ENCODE data around the gene ABTB1.

Gene ABTB1

DNA sequence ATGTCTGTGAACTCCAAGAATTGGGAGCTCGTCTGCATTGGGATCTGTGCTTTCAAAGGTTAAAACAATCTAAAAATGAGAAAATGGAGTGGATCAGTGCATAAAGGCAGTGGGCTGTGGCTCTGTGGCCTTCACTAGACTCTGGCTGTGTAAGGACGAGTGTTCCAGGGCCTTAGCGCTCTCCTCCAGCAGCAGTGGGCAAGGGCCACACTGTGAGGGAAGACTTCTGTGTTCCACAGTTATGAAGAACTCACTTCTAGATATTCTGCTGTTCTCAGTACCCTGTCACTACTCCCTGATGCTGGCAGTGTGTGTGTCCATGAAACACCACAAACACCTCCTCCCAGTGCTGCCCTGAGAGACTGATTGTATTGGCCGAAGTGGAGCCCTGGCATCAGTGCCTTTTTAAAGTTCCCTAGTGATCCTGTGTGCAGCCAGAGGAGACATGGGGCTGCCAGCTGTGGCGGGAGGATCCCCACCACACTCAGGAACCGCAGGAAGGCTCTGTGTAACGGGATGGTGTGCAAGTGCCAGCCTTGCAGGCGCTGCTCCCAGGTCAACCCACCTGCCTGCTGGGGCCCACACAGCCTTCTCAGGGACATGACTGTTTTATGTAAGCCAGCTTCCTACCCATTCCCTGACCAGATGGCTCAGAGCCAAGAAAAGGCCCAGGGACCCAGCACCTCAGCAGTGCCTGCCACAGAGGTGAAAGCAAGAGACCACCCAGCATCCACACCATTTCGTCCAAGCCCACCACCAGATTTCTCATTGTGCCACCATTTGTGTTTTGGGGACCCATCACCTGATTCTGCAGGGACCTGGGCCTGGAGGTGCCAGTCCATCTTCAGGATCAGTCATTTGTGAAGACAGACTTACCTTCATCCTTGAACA, 40.4 kb downstream of the ABTB1 start:
- H3K4me3 ChIP-seq = no peak overlapping the region
- no peaks in the 10 kb centered on the region for H3K36me3 ChIP-seq
- H3K4me1 ChIP-seq = peaks cover 8 to 44% (median 19%) of the 10 kb centered on the region in 10 experiments; a peak in 19 of 20 replicates
- no peak overlapping the region for H3K9ac ChIP-seq
- no peaks in the 10 kb centered on the region for H3K9me3 ChIP-seq (replicated peaks in 1 of 11)
- peak overlapping the region in 4 of 11 experiments; percentile 2 to 83 (median 50); a peak in 4 of 22 replicates for H3K4me2 ChIP-seq
- TF ChIP-seq Cebpa-rat (IDR thresholded peaks at IDR 0.05) = no peak
- H3K27ac ChIP-seq = no peak overlapping the region
- peaks cover 0 to 8% (median 0%) of the 10 kb centered on the region in 11 experiments; a peak in 1 of 22 replicates for H3K27me3 ChIP-seq
- no peaks in the 10 kb centered on the region for H4K20me1 ChIP-seq

DNA sequence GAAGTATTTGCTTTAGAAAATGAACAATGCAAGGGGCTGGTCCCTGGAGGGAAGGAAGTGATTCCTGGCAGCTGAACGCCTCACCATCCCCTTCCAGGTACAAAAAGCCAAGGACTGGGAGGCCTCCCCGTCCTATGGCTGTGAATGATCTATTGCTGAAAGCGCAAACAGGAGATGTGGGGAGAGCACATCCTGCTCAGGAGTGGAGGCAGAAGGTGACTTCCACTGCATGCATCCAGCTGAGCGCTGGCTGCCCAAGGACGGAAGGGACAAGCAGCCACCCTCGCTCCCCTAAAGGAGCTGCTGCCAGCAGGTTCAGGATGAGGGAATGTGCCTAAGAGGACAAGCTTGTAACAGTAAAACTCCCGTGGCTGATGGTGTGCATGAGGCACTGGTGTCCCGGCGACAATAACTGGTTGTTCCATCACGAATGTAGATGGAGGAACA, 41.4 kb downstream of the ABTB1 start:
- Histone ChIP-seq H3K4me1 (peaks cover 8 to 44% (median 19%) of the 10 kb centered on the region in 10 experiments; a peak in 19 of 20 replicates), H3K4me2 (peak overlapping the region in 5 of 11 experiments; percentile 2 to 83 (median 36); a peak in 7 of 22 replicates), H3K27me3 (peaks cover 0 to 8% (median 0%) of the 10 kb centered on the region in 11 experiments; a peak in 1 of 22 replicates), H3K9me3 (replicated peaks in 1 of 11) (no peaks in the 10 kb centered on the region), H3K36me3 (no peaks in the 10 kb centered on the region), H3K9ac (no peak overlapping the region), H3K27ac (no peak overlapping the region), H3K4me3 (no peak overlapping the region), H4K20me1 (no peaks in the 10 kb centered on the region)
- TF ChIP-seq Cebpa-rat (IDR thresholded peaks at IDR 0.05) = no peak

DNA sequence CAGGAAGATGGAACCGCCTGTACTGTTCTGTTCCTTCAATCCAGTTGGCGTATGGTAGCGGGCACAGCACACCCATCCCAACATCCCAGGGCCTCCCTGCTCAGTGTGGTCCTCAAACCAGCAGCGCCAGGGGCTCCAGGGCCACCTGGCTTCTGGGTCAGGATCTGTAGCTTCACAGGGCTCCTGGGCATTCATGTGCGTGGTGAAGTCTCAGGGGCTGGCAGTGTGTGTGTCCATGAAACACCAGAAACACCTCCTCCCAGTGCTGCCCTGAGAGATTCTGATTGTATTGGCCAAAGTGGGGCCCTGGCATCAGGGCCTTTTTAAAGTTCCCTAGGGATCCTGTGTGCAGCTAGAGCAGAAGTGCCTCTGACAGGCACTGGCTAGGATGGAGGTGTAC, 42.1 kb downstream of the ABTB1 start:
- Histone ChIP-seq H3K9me3 (replicated peaks in 1 of 11) (no peaks in the 10 kb centered on the region), H3K4me3 (no peak overlapping the region), H3K4me2 (peak overlapping the region in 6 of 11 experiments; percentile 14 to 83 (median 46); a peak in 5 of 22 replicates), H3K9ac (no peak overlapping the region), H3K36me3 (peaks cover 0 to 1% (median 0%) of the 10 kb centered on the region in 11 experiments; a peak in 2 of 22 replicates), H4K20me1 (no peaks in the 10 kb centered on the region), H3K27ac (no peak overlapping the region), H3K4me1 (peaks cover 8 to 44% (median 19%) of the 10 kb centered on the region in 10 experiments; a peak in 19 of 20 replicates), H3K27me3 (peaks cover 0 to 8% (median 0%) of the 10 kb centered on the region in 11 experiments; a peak in 1 of 22 replicates)
- no peak for TF ChIP-seq Cebpa-rat (IDR thresholded peaks at IDR 0.05)

DNA sequence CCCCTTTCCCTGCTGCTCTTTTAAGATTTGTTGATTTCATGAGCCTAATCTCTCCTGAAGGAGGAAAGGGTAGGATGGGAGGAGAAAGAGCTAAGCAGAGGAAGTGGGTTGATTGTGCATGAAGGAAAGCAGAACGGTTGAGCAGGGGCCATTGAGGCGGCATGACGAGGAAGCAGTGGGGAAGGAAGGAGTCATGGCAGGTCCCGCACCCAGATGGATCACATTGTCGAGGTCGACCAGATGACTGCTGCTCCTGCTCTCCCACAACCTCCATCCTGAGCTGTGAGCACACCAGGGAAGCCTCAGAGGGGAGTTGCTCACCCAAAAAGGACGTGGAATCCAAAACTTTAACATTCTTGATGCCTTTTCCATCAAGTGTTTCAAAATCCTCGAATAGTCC, 42.8 kb downstream of the ABTB1 start:
- no peak for TF ChIP-seq Cebpa-rat (IDR thresholded peaks at IDR 0.05)
- peaks cover 0 to 8% (median 0%) of the 10 kb centered on the region in 11 experiments; a peak in 1 of 22 replicates for H3K27me3 ChIP-seq
- peak overlapping the region in 10 of 11 experiments; percentile 4 to 83 (median 39); a peak in 15 of 22 replicates for H3K4me2 ChIP-seq
- H3K9me3 ChIP-seq (replicated peaks in 1 of 11) = no peaks in the 10 kb centered on the region
- no peak overlapping the region for H3K9ac ChIP-seq
- H3K4me1 ChIP-seq = peaks cover 8 to 44% (median 17%) of the 10 kb centered on the region in 10 experiments; a peak in 19 of 20 replicates
- H3K4me3 ChIP-seq = no peak overlapping the region
- H3K27ac ChIP-seq = no peak overlapping the region
- H3K36me3 ChIP-seq = peaks cover 0 to 7% (median 0%) of the 10 kb centered on the region in 11 experiments; a peak in 2 of 22 replicates
- no peaks in the 10 kb centered on the region for H4K20me1 ChIP-seq

DNA sequence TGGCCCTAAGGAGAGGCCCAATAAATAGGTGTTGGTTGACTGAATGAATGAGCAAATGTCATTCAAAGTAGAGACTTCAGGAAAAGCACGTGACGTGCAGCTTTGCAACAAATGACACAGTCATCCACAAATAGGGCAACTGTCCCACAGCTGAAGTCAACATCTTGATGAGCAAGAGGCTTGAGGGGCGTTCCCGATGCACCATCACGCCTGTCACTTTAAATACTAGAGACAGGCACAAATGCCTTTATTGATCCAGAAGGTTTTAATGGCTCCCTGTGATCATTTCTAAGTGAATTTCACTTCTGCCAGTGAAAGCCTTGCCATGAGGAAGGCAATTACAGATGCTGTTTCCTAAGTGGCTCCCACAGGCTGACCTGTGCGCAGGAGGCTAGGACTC, 43.6 kb downstream of the ABTB1 start:
- TF ChIP-seq Cebpa-rat (IDR thresholded peaks at IDR 0.05) = no peak
- no peak overlapping the region for H3K27ac ChIP-seq
- peaks cover 0 to 38% (median 10%) of the 10 kb centered on the region in 10 experiments; a peak in 13 of 20 replicates for H3K4me1 ChIP-seq
- H3K9me3 ChIP-seq (replicated peaks in 1 of 11) = no peaks in the 10 kb centered on the region
- peaks cover 0 to 8% (median 0%) of the 10 kb centered on the region in 11 experiments; a peak in 1 of 22 replicates for H3K27me3 ChIP-seq
- H4K20me1 ChIP-seq = no peaks in the 10 kb centered on the region
- no peak overlapping the region for H3K4me3 ChIP-seq
- no peak overlapping the region for H3K9ac ChIP-seq
- peak overlapping the region in 3 of 11 experiments; percentile 63 to 83 (median 74); a peak in 2 of 22 replicates for H3K4me2 ChIP-seq
- peaks cover 0 to 14% (median 0%) of the 10 kb centered on the region in 11 experiments; a peak in 2 of 22 replicates for H3K36me3 ChIP-seq

DNA sequence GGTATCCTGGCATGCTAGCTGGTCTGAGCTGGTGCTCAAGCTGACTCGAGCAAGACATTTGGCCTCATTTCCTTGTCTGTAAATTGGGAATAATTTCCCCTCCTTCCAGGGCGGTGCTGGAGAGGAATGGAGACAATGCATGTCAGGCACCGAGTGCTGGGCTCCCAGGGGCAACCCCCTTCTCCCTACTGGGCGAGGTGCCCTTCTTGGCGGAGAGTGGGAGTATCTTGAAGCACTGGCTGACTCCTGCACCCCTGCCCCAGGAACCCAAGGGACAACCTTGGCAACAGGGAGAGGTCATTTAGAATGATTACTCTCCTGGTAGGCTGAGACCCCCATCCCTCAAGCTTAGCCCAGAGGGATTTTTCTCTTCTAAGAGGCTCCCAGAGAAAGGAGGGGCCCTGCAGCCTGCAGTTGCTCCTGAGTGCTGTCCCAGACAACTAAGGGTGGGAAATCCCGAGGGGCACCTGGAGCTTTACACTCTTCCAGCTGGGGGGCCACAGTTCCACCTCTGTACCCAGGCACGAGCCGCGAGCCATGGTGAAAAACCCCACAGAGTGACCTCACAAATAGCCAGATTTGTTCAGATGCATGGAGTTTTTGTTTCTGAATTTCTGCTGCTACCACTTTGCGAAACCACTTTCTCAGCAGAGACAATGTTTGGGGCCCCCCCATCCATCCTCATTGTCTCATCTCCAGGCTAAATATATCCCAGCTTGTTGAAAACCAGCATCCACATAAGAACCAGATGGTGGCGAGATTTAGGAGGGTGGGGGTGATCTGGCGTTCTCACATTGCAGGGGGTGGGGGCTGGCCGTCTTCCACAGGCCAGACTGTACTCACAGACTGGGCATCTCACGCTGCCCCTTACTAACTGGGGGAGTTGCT, 44.8 kb downstream of the ABTB1 start:
- H3K27ac ChIP-seq = no peak overlapping the region
- 0 out of 22 replicates have a peak, but pooled peaks cover 0 to under 1% (median 0%) of the 10 kb centered on the region in 11 experiments for H3K27me3 ChIP-seq
- H3K36me3 ChIP-seq = peaks cover 0 to 14% (median 0%) of the 10 kb centered on the region in 11 experiments; a peak in 2 of 22 replicates
- no peak overlapping the region for H3K9ac ChIP-seq
- H3K4me3 ChIP-seq = no peak overlapping the region
- no peak overlapping the region for H3K4me2 ChIP-seq
- no peak for TF ChIP-seq Cebpa-rat (IDR thresholded peaks at IDR 0.05)
- H4K20me1 ChIP-seq = no peaks in the 10 kb centered on the region
- H3K4me1 ChIP-seq = peaks cover 0 to 38% (median 10%) of the 10 kb centered on the region in 10 experiments; a peak in 13 of 20 replicates
- no peaks in the 10 kb centered on the region for H3K9me3 ChIP-seq (replicated peaks in 1 of 11)

DNA sequence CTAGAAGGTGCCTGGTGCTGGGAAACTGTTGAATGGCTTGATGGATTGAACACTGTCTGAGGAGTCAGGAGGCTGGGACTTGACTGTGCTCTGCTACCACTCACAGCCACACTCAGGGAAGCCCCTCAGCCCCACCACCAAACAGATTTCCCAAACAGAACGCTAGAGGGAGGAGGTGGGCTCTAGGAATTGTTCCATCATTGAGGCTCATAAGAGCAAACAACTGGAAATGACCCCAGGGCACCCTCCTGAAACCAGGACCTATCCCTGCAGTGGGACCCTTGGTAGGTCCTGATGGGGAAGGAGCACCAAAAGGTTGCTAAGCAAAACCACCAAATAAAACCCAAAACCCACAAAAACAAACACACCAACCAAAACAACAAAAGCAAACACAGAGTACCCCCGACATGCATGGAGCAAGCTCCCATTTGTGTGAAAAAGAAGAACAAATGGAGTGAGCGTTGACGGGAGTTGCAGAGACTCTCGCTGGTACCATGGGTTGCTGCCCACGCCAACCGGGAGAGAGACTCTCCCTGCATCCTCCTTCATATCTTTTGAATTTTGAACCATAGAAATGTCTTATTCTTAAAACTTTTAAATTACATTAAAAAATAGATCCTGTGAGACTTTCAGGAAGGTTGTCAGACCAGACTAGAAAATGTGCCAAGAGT, 45.6 kb downstream of the ABTB1 start:
- Histone ChIP-seq H3K27me3 (no peaks in the 10 kb centered on the region), H3K36me3 (peaks cover 0 to 14% (median 0%) of the 10 kb centered on the region in 11 experiments; a peak in 2 of 22 replicates), H3K27ac (no peak overlapping the region)

DNA sequence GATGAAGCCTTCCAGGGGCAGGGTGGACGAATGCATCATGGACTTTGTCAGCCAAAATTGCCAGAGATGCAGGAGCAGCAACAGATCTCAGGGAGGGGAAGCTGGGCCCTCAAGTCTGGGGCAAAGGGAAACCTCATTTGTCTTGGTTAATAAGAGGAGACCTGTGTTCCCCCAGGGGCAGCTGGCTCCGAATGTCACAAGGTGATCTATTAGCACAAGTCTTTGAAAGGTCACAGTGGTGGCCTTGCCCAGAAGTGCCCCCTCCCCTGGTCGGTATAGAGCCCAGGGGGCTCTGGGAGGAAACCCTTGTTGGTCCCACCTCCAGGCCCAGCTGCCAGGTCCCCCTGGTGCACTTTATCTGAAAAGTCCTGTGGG, 46.2 kb downstream of the ABTB1 start:
- Histone ChIP-seq H3K36me3 (peaks cover 0 to 14% (median 0%) of the 10 kb centered on the region in 11 experiments; a peak in 2 of 22 replicates), H3K9me3 (replicated peaks in 1 of 11) (peaks cover 0 to 3% (median 0%) of the 10 kb centered on the region in 11 experiments; a peak in 3 of 22 replicates), H3K4me2 (no peak overlapping the region), H3K4me1 (peaks cover 0 to 30% (median 10%) of the 10 kb centered on the region in 10 experiments; a peak in 13 of 20 replicates), H4K20me1 (no peaks in the 10 kb centered on the region), H3K27me3 (no peaks in the 10 kb centered on the region), H3K9ac (no peak overlapping the region), H3K27ac (no peak overlapping the region), H3K4me3 (no peak overlapping the region)
- TF ChIP-seq Cebpa-rat (IDR thresholded peaks at IDR 0.05) = no peak

More for the DNA sequence above, 45.6 kb downstream of the ABTB1 start:
- peaks cover 0 to 35% (median 10%) of the 10 kb centered on the region in 10 experiments; a peak in 13 of 20 replicates for H3K4me1 ChIP-seq
- no peak overlapping the region for H3K4me3 ChIP-seq
- no peak overlapping the region for H3K9ac ChIP-seq
- H3K9me3 ChIP-seq (replicated peaks in 1 of 11) = no peaks in the 10 kb centered on the region
- no peaks in the 10 kb centered on the region for H4K20me1 ChIP-seq
- H3K4me2 ChIP-seq = no peak overlapping the region
- no peak for TF ChIP-seq Cebpa-rat (IDR thresholded peaks at IDR 0.05)
